Adipocyte (in vitro differentiated cells): ENCODE data around the gene ADGRG4.
A peak's percentile ranks its signal among the peaks of the same experiment; 100 is the strongest.

Experiments used
- DNase-seq: peaks from one replicate; pipeline ENCODE4 v3.0.0-alpha.2; 2015; ENCODE audit warnings: low read depth
- H3K27me3 ChIP-seq: replicated peaks from 2 replicates; pipeline ENCODE4 v1.7.0; 2013; ENCODE audit warnings: mild to moderate bottlenecking, low read length, moderate library complexity; ENCODE audit not compliant: control insufficient read depth, insufficient read depth
- H3K36me3 ChIP-seq: 2 replicates; pipeline ENCODE4 v1.7.0; 2013; ENCODE audit warnings: low read length, mild to moderate bottlenecking, moderate library complexity; ENCODE audit not compliant: control insufficient read depth, insufficient read depth, severe bottlenecking
- H3K4me1 ChIP-seq: 2 replicates; pipeline ENCODE4 v1.7.0; 2013; ENCODE audit warnings: mild to moderate bottlenecking, low read length, moderate library complexity; ENCODE audit not compliant: control insufficient read depth, insufficient read depth
- H3K4me3 ChIP-seq: 2 replicates; pipeline ENCODE4 v1.7.0; 2013; ENCODE audit warnings: mild to moderate bottlenecking, low read length, moderate library complexity
- H3K9ac ChIP-seq: 2 replicates; pipeline ENCODE4 v1.7.0; 2013; ENCODE audit warnings: mild to moderate bottlenecking, low read length, moderate library complexity
- H3K9me3 ChIP-seq: 2 replicates; pipeline ENCODE4 v1.7.0; 2013; ENCODE audit warnings: mild to moderate bottlenecking, low read length, moderate library complexity; ENCODE audit not compliant: control insufficient read depth

ADGRG4 gene

GRCh38 chrX:136304493-136304892, 3.7 kb downstream of the ADGRG4 start:
- Histone ChIP-seq H3K9me3 (no peaks in the 10 kb centered on the region), H3K9ac (no peak overlapping the region), H3K4me3 (no peak overlapping the region), H3K36me3 (no peaks in the 10 kb centered on the region), H3K4me1 (no peaks in the 10 kb centered on the region), H3K27me3 (peaks cover 37% of the 10 kb centered on the region)
- no peak for DNase-seq

GRCh38 chrX:136306182-136306581, 5.4 kb downstream of the ADGRG4 start:
- H3K36me3 ChIP-seq: no peaks in the 10 kb centered on the region
- H3K9ac ChIP-seq: no peak overlapping the region
- peaks cover 37% of the 10 kb centered on the region for H3K27me3 ChIP-seq
- H3K9me3 ChIP-seq: no peaks in the 10 kb centered on the region
- DNase-seq: no peak
- no peak overlapping the region for H3K4me3 ChIP-seq
- no peaks in the 10 kb centered on the region for H3K4me1 ChIP-seq

GRCh38 chrX:136307471-136307870, 6.7 kb downstream of the ADGRG4 start:
- Histone ChIP-seq H3K9me3 (no peaks in the 10 kb centered on the region), H3K36me3 (no peaks in the 10 kb centered on the region), H3K4me3 (no peak overlapping the region), H3K27me3 (peaks cover 37% of the 10 kb centered on the region), H3K9ac (no peak overlapping the region), H3K4me1 (no peaks in the 10 kb centered on the region)
- no peak for DNase-seq

- DNase-seq: no peak
- no peaks in the 10 kb centered on the region for H3K9me3 ChIP-seq
- no peaks in the 10 kb centered on the region for H3K36me3 ChIP-seq
- H3K9ac ChIP-seq: no peak overlapping the region
- H3K4me1 ChIP-seq: no peaks in the 10 kb centered on the region
- H3K27me3 ChIP-seq: peaks cover 23% of the 10 kb centered on the region
- no peak overlapping the region for H3K4me3 ChIP-seq
Measured at GRCh38 chrX:136310411-136310810, 9.6 kb downstream of the ADGRG4 start.

- no peaks in the 10 kb centered on the region for H3K36me3 ChIP-seq
- peaks cover 13% of the 10 kb centered on the region for H3K4me1 ChIP-seq
- no peaks in the 10 kb centered on the region for H3K9me3 ChIP-seq
- H3K4me3 ChIP-seq: no peak overlapping the region
- H3K9ac ChIP-seq: no peak overlapping the region
- DNase-seq: peak; percentile 4
- peaks cover 14% of the 10 kb centered on the region for H3K27me3 ChIP-seq
Measured at GRCh38 chrX:136318156-136318555, 17.4 kb downstream of the ADGRG4 start.

- Histone ChIP-seq H3K36me3 (no peaks in the 10 kb centered on the region), H3K27me3 (peaks cover 18% of the 10 kb centered on the region), H3K4me3 (no peak overlapping the region), H3K9ac (no peak overlapping the region), H3K4me1 (peaks cover 13% of the 10 kb centered on the region), H3K9me3 (no peaks in the 10 kb centered on the region)
- DNase-seq: no peak
Measured at GRCh38 chrX:136318895-136319597, 18.3 kb downstream of the ADGRG4 start.

- DNase-seq: no peak
- Histone ChIP-seq H3K36me3 (no peaks in the 10 kb centered on the region), H3K27me3 (peaks cover 22% of the 10 kb centered on the region), H3K4me1 (peaks cover 13% of the 10 kb centered on the region), H3K4me3 (no peak overlapping the region), H3K9me3 (no peaks in the 10 kb centered on the region), H3K9ac (no peak overlapping the region)
Measured at GRCh38 chrX:136319600-136319999, 18.8 kb downstream of the ADGRG4 start.

- no peak overlapping the region for H3K9ac ChIP-seq
- H3K36me3 ChIP-seq: no peaks in the 10 kb centered on the region
- peaks cover 21% of the 10 kb centered on the region for H3K27me3 ChIP-seq
- DNase-seq: no peak
- no peaks in the 10 kb centered on the region for H3K9me3 ChIP-seq
- peaks cover 13% of the 10 kb centered on the region for H3K4me1 ChIP-seq
- no peak overlapping the region for H3K4me3 ChIP-seq
Measured at GRCh38 chrX:136321532-136321931, 20.8 kb downstream of the ADGRG4 start.

GRCh38 chrX:136322064-136322463, 21.3 kb downstream of the ADGRG4 start:
- Histone ChIP-seq H3K4me3 (no peak overlapping the region), H3K27me3 (peaks cover 21% of the 10 kb centered on the region), H3K9me3 (no peaks in the 10 kb centered on the region), H3K4me1 (peaks cover 13% of the 10 kb centered on the region), H3K9ac (no peak overlapping the region), H3K36me3 (no peaks in the 10 kb centered on the region)
- DNase-seq: no peak

- no peak overlapping the region for H3K4me3 ChIP-seq
- H3K9ac ChIP-seq: no peak overlapping the region
- no peaks in the 10 kb centered on the region for H3K9me3 ChIP-seq
- DNase-seq: no peak
- no peaks in the 10 kb centered on the region for H3K36me3 ChIP-seq
- H3K4me1 ChIP-seq: peaks cover 13% of the 10 kb centered on the region
- H3K27me3 ChIP-seq: peaks cover 25% of the 10 kb centered on the region
Measured at GRCh38 chrX:136325377-136325776, 24.6 kb downstream of the ADGRG4 start.

- no peak overlapping the region for H3K4me3 ChIP-seq
- peaks cover 3% of the 10 kb centered on the region for H3K9me3 ChIP-seq
- H3K36me3 ChIP-seq: no peaks in the 10 kb centered on the region
- H3K4me1 ChIP-seq: no peaks in the 10 kb centered on the region
- no peak overlapping the region for H3K9ac ChIP-seq
- H3K27me3 ChIP-seq: peaks cover 16% of the 10 kb centered on the region
- no peak for DNase-seq
Measured at GRCh38 chrX:136328933-136329332, 28.2 kb downstream of the ADGRG4 start.

GRCh38 chrX:136336623-136337022, 35.9 kb downstream of the ADGRG4 start:
- H3K4me1 ChIP-seq: no peaks in the 10 kb centered on the region
- no peak for DNase-seq
- no peak overlapping the region for H3K4me3 ChIP-seq
- no peak overlapping the region for H3K9ac ChIP-seq
- peaks cover 20% of the 10 kb centered on the region for H3K9me3 ChIP-seq
- H3K27me3 ChIP-seq: peaks cover 11% of the 10 kb centered on the region
- no peaks in the 10 kb centered on the region for H3K36me3 ChIP-seq
